Mesothelial cell of epicardium (in vitro differentiated cells): ENCODE data around the gene ITPR2. TPM values are rescaled to one million over a fixed set of nuclear protein-coding genes. Genes with fewer than 3 reads are reported as not detected.

Experiments used
- DNase-seq, 2 experiments: peaks; one replicate each; pipeline ENCODE4 v3.0.0; 2021; ENCODE audit warnings: low spot score in 2 of 2; ENCODE audit not compliant: unreplicated experiment in 2 of 2
- H3K27ac Mint-ChIP-seq: 2 replicates; pipeline ENCODE4 v1.8.0; 2021; ENCODE audit warnings: mixed read lengths
- H3K27me3 Mint-ChIP-seq: 2 replicates; pipeline ENCODE4 v1.8.0; 2021; ENCODE audit warnings: low read depth, mixed read lengths
- H3K36me3 Mint-ChIP-seq: 2 replicates; pipeline ENCODE4 v1.8.0; 2021; ENCODE audit warnings: mixed read lengths
- H3K4me1 Mint-ChIP-seq: 2 replicates; pipeline ENCODE4 v1.8.0; 2021; ENCODE audit warnings: mixed read lengths
- H3K4me3 Mint-ChIP-seq: 2 replicates; pipeline ENCODE4 v1.8.0; 2021; ENCODE audit warnings: mild to moderate bottlenecking, moderate library complexity, mixed read lengths
- H3K9me3 Mint-ChIP-seq: 2 replicates; pipeline ENCODE4 v1.8.0; 2021; ENCODE audit warnings: mixed read lengths
- CTCF ChIP-seq: fragments of 200-600 bp; sonication (generic); IDR thresholded peaks from one replicate; pipeline ENCODE4 v1.5.0; 2021; ENCODE audit warnings: antibody characterized with exemption; ENCODE audit not compliant: unreplicated experiment
- total RNA-seq: library from RNA; stranded (reverse); gene quantifications from 3 replicates; pipeline ENCODE4 v1.2.1, GENCODE V29; 2021

Gene ITPR2
- total RNA-seq, 1 donor from 2014 or later: 62.3 TPM

GRCh38 chr12:26750531-26751175, 82.3 kb downstream of the ITPR2 start:
- H3K4me1 Mint-ChIP-seq: peaks cover 34% of the 10 kb centered on the region
- no peak overlapping the region for H3K27ac Mint-ChIP-seq
- TF ChIP-seq CTCF: no peak
- no peak overlapping the region for H3K4me3 Mint-ChIP-seq
- no peak for DNase-seq
- H3K9me3 Mint-ChIP-seq: peaks cover 34% of the 10 kb centered on the region
- H3K36me3 Mint-ChIP-seq: peaks cover 28% of the 10 kb centered on the region
- H3K27me3 Mint-ChIP-seq: no peaks in the 10 kb centered on the region

- Mint-ChIP-seq H3K4me3 (no peak overlapping the region), H3K4me1 (peaks cover 42% of the 10 kb centered on the region), H3K27ac (peak overlapping the region; percentile 15), H3K36me3 (peaks cover 27% of the 10 kb centered on the region), H3K9me3 (peaks cover 33% of the 10 kb centered on the region), H3K27me3 (no peaks in the 10 kb centered on the region)
- TF ChIP-seq CTCF: no peak
- no peak for DNase-seq
These were observed 83.2 kb downstream of the ITPR2 start for GRCh38 chr12:26749781-26750180.

GRCh38 chr12:26748741-26749431, 84.1 kb downstream of the ITPR2 start:
- no peak overlapping the region for H3K4me3 Mint-ChIP-seq

GRCh38 chr12:26748412-26748740, 84.6 kb downstream of the ITPR2 start:
- peak overlapping the region; percentile 9 for H3K27ac Mint-ChIP-seq
- DNase-seq: no peak
- H3K27me3 Mint-ChIP-seq: no peaks in the 10 kb centered on the region
- peaks cover 13% of the 10 kb centered on the region for H3K36me3 Mint-ChIP-seq
- H3K4me1 Mint-ChIP-seq: peaks cover 53% of the 10 kb centered on the region
- no peak for TF ChIP-seq CTCF
- peaks cover 19% of the 10 kb centered on the region for H3K9me3 Mint-ChIP-seq
- no peak overlapping the region for H3K4me3 Mint-ChIP-seq

More at GRCh38 chr12:26748741-26749431, 84.1 kb downstream of the ITPR2 start:
- Mint-ChIP-seq H3K27ac (peak overlapping the region; percentile 33), H3K36me3 (peaks cover 18% of the 10 kb centered on the region), H3K9me3 (peaks cover 24% of the 10 kb centered on the region), H3K4me1 (peaks cover 51% of the 10 kb centered on the region), H3K27me3 (no peaks in the 10 kb centered on the region)
- TF ChIP-seq CTCF: no peak
- DNase-seq: no peak

GRCh38 chr12:26746121-26746714, 86.8 kb downstream of the ITPR2 start:
- Mint-ChIP-seq H3K27me3 (no peaks in the 10 kb centered on the region), H3K36me3 (peaks cover 7% of the 10 kb centered on the region), H3K4me3 (no peak overlapping the region), H3K9me3 (peaks cover 5% of the 10 kb centered on the region), H3K27ac (peak overlapping the region; percentile 31), H3K4me1 (peaks cover 66% of the 10 kb centered on the region)
- DNase-seq: no peak
- TF ChIP-seq CTCF: no peak
